ENCODE measurements around the gene REEP5. TPM values are rescaled to one million over a fixed set of nuclear protein-coding genes. Genes with fewer than 3 reads are reported as not detected.

REEP5 gene
- total RNA-seq, 1 experiment from 2014 or later = 112 TPM

DNA sequence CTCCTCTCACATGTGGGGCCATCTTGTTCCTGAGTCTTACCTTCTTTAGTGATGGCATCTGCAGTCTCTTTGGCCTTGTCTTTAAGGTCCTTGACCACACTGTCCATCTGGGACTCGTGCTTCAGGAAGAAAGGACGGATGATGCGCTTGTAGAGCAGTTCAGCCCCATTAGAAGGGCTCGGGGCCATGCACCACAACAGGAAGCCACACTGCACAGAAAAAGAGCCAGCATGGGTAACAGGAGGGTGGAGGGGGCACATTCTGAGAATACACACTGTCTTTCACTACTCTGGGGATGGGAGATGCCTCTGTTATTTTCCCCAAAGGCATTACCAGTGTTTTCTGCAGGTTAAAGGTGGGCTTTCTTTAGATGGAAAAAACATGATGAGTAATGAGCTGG, 35.1 kb downstream of the REEP5 start:
- peaks cover 14% of the 10 kb centered on the region for H3K36me3 ChIP-seq (ENCODE audit: control insufficient read depth, insufficient read depth, low read length)
- ChIA-PET POLR2A (no interaction called here), CTCF (no interaction called here)

DNA sequence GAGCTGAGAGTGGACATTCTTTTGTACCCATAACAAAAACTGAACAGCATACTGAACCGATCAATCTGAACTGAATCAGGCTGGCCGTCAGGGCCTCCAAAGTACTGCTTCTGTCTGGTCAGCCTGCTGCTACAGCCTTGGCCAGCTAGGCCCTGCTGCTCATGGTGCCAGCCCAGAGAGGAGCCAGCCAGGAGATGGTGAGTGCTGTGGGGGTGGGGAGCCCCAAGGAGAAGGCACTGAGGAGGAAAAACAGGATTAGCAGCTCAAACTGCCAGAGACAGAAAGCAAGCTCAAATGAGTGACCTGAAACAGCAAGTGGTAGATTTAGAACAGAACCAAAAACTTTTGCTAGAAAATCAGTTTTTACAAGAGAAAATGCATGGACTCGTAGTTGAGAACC, 37.0 kb downstream of the REEP5 start:
- no peaks in the 10 kb centered on the region for H3K9me3 ChIP-seq (ENCODE audit: control insufficient read depth, insufficient read depth, low read depth, low read length)
- no peak overlapping the region for H3K27ac ChIP-seq (ENCODE audit: low read length)
- POLR2A ChIA-PET = no interaction called here
- no peaks in the 10 kb centered on the region for H3K4me1 ChIP-seq (ENCODE audit: control insufficient read depth, insufficient read depth, low read length)
- ATAC-seq (no peak), DNase-seq (ENCODE audit: low read depth, low spot score) (no peak)
- no TSS peak for BruUV-seq (replicated peaks)
- intact Hi-C loops (cut with micrococcal nuclease; ENCODE audit: unreplicated experiment) (no loop called here), in situ Hi-C loops (cut with HindIII; ENCODE audit: low pct_unique_long_range_greater_than_20kb, low sequenced_read_pairs) (no loop called here)
- CTCF ChIA-PET = interaction anchor here (0.6 to 1.0 kb wide), 2 partner anchors 37 to 40 kb away, joined by 4 to 7 read pairs; no protein-coding TSS in a partner anchor
- H3K4me3 ChIP-seq (ENCODE audit: low read depth in 2 of 2, low read length in 2 of 2) = no peak overlapping the region
- no peaks in the 10 kb centered on the region for H3K27me3 ChIP-seq (ENCODE audit: control insufficient read depth, insufficient read depth, low read length)
- TF ChIP-seq TCF7L2 (IDR thresholded peaks at IDR 0.05; ENCODE audit: low read depth, low read length) = no peak
- TF ChIP-seq, protein P1, sequence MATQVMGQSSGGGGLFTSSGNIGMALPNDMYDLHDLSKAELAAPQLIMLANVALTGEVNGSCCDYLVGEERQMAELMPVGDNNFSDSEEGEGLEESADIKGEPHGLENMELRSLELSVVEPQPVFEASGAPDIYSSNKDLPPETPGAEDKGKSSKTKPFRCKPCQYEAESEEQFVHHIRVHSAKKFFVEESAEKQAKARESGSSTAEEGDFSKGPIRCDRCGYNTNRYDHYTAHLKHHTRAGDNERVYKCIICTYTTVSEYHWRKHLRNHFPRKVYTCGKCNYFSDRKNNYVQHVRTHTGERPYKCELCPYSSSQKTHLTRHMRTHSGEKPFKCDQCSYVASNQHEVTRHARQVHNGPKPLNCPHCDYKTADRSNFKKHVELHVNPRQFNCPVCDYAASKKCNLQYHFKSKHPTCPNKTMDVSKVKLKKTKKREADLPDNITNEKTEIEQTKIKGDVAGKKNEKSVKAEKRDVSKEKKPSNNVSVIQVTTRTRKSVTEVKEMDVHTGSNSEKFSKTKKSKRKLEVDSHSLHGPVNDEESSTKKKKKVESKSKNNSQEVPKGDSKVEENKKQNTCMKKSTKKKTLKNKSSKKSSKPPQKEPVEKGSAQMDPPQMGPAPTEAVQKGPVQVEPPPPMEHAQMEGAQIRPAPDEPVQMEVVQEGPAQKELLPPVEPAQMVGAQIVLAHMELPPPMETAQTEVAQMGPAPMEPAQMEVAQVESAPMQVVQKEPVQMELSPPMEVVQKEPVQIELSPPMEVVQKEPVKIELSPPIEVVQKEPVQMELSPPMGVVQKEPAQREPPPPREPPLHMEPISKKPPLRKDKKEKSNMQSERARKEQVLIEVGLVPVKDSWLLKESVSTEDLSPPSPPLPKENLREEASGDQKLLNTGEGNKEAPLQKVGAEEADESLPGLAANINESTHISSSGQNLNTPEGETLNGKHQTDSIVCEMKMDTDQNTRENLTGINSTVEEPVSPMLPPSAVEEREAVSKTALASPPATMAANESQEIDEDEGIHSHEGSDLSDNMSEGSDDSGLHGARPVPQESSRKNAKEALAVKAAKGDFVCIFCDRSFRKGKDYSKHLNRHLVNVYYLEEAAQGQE (IDR thresholded peaks at IDR 0.05; ENCODE audit: insufficient read depth in 1 of 2, low read depth in 2 of 2, low read length in 1 of 2) = no peak
- TF ChIP-seq, protein P2, sequence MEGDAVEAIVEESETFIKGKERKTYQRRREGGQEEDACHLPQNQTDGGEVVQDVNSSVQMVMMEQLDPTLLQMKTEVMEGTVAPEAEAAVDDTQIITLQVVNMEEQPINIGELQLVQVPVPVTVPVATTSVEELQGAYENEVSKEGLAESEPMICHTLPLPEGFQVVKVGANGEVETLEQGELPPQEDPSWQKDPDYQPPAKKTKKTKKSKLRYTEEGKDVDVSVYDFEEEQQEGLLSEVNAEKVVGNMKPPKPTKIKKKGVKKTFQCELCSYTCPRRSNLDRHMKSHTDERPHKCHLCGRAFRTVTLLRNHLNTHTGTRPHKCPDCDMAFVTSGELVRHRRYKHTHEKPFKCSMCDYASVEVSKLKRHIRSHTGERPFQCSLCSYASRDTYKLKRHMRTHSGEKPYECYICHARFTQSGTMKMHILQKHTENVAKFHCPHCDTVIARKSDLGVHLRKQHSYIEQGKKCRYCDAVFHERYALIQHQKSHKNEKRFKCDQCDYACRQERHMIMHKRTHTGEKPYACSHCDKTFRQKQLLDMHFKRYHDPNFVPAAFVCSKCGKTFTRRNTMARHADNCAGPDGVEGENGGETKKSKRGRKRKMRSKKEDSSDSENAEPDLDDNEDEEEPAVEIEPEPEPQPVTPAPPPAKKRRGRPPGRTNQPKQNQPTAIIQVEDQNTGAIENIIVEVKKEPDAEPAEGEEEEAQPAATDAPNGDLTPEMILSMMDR (IDR thresholded peaks at IDR 0.05) = no peak
- TF ChIP-seq POLR2AphosphoS5 (IDR thresholded peaks at IDR 0.05; ENCODE audit: low read depth, low read length) = no peak
- no peak for TF ChIP-seq SIN3A (IDR thresholded peaks at IDR 0.05; ENCODE audit: borderline replicate concordance, insufficient read depth, low read depth, low read length)
- H3K36me3 ChIP-seq (ENCODE audit: control insufficient read depth, insufficient read depth, low read length) = peaks cover 14% of the 10 kb centered on the region

More for the DNA sequence above, 35.1 kb downstream of the REEP5 start:
- Histone ChIP-seq H3K4me3 (ENCODE audit: low read depth in 2 of 2, low read length in 2 of 2) (no peak overlapping the region), H3K9me3 (ENCODE audit: control insufficient read depth, insufficient read depth, low read depth, low read length) (no peaks in the 10 kb centered on the region), H3K27me3 (ENCODE audit: control insufficient read depth, insufficient read depth, low read length) (no peaks in the 10 kb centered on the region), H3K4me1 (ENCODE audit: control insufficient read depth, insufficient read depth, low read length) (no peaks in the 10 kb centered on the region), H3K27ac (ENCODE audit: low read length) (no peak overlapping the region)
- in situ Hi-C loops (cut with HindIII; ENCODE audit: low pct_unique_long_range_greater_than_20kb, low sequenced_read_pairs) = no loop called here
- DNase-seq (ENCODE audit: low read depth, low spot score) (no peak), ATAC-seq (no peak)
- intact Hi-C loops (cut with micrococcal nuclease; ENCODE audit: unreplicated experiment) = no loop called here
- no TSS peak for BruUV-seq (replicated peaks)
- TF ChIP-seq TCF7L2 (IDR thresholded peaks at IDR 0.05; ENCODE audit: low read depth, low read length) (no peak), POLR2AphosphoS5 (IDR thresholded peaks at IDR 0.05; ENCODE audit: low read depth, low read length) (no peak), SIN3A (IDR thresholded peaks at IDR 0.05; ENCODE audit: borderline replicate concordance, insufficient read depth, low read depth, low read length) (no peak)
- TF ChIP-seq, protein P2 (IDR thresholded peaks at IDR 0.05) = no peak
- TF ChIP-seq, protein P1 (IDR thresholded peaks at IDR 0.05; ENCODE audit: insufficient read depth in 1 of 2, low read depth in 2 of 2, low read length in 1 of 2) = no peak
